ENCODE data around the gene KRT4. TPM values are rescaled to one million over a fixed set of nuclear protein-coding genes. Genes with fewer than 3 reads are reported as not detected.

Gene KRT4
- total RNA-seq, 1 experiment from 2014 or later, result not detected

DNA sequence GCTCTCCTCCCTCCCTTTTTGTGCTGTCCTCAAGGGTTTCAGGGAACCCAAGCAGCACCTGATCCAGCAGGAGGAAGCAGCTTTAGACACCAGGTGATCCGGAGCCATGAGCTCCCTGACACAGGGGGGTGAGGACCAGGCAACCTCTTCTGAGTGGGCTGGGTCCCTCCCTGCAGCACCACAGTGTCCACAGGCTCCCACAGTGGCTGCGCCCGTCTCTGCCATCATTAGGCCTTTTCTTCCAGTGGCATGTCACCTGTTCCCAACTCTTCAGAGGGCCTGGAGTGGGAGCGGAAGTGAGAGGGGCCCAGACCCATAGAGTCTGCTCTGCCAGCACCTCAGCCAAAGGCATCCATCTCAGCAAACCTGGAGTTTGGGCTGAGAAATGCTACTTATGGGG is 36.4 kb downstream of the KRT4 start:
- Histone ChIP-seq H3K9me2 (ENCODE audit: insufficient read depth) (no peaks in the 10 kb centered on the region), H3K9ac (ENCODE audit: low read length) (no peak overlapping the region), H3K4me1 (ENCODE audit: control insufficient read depth in 1 of 2, insufficient read depth in 2 of 2, low read length in 2 of 2) (no peaks in the 10 kb centered on the region), H3K27me3 (ENCODE audit: insufficient read depth, low read length) (peaks cover 39% of the 10 kb centered on the region; the same call in 1 of the 2 replicates), H3K9me3 (ENCODE audit: control insufficient read depth in 1 of 2, insufficient read depth in 1 of 2, low read depth in 1 of 2, low read length in 2 of 2) (no peaks in the 10 kb centered on the region), H2AFZ (ENCODE audit: low read depth, low read length, poor library complexity, severe bottlenecking) (no peak overlapping the region), H3K4me3 (replicated peaks in 1 of 2; ENCODE audit: low read depth in 1 of 2, low read length in 2 of 2) (no peak overlapping the region), H3K79me2 (ENCODE audit: insufficient read depth, low read length) (no peaks in the 10 kb centered on the region), H3K36me3 (ENCODE audit: control insufficient read depth in 1 of 2, insufficient read depth in 2 of 2, low read length in 2 of 2) (no peaks in the 10 kb centered on the region), H4K20me1 (ENCODE audit: insufficient read depth) (no peaks in the 10 kb centered on the region), H3K27ac (ENCODE audit: low read depth, low read length) (no peak overlapping the region), H3K4me2 (ENCODE audit: low read length) (no peak overlapping the region)
- RAD21 ChIA-PET (ENCODE audit: low non-redundant PET in 1 of 2, low total read pairs in 2 of 2, uncharacterized antibody in 2 of 2, unreplicated experiment in 2 of 2), result no interaction called here
- CTCF ChIA-PET, result no interaction called here
- no peak for ATAC-seq
- intact Hi-C loops (cut with micrococcal nuclease), result no loop called here
- DNase-seq (ENCODE audit: low read depth, low spot score), result no peak
- POLR2A ChIA-PET, result interaction anchor here (0.7 kb wide), 1 partner anchor 11 kb away, joined by 3 read pairs; no protein-coding TSS in a partner anchor
- TF ChIP-seq EZH2 (IDR thresholded peaks at IDR 0.05) (no peak), ATF3 (IDR thresholded peaks at IDR 0.05) (no peak), SP1 (IDR thresholded peaks at IDR 0.05; ENCODE audit: low read depth) (no peak), FOSL1 (IDR thresholded peaks at IDR 0.05; ENCODE audit: low read depth) (no peak), SRF (IDR thresholded peaks at IDR 0.05; ENCODE audit: low read depth) (no peak), EZH2phosphoT487 (IDR thresholded peaks at IDR 0.05; ENCODE audit: borderline replicate concordance) (no peak), POLR2AphosphoS5 (IDR thresholded peaks at IDR 0.05; ENCODE audit: low read depth, low read length) (no peak), ZBTB33 (IDR thresholded peaks at IDR 0.05; ENCODE audit: extremely low read depth, insufficient replicate concordance, low read length) (no peak), RAD21 (IDR thresholded peaks at IDR 0.05; ENCODE audit: low read depth) (no peak)
- BruUV-seq (replicated peaks), result no TSS peak
